Measurements from ENCODE around the gene BMERB1. TPM values are rescaled to one million over a fixed set of nuclear protein-coding genes. Genes with fewer than 3 reads are reported as not detected.
A peak's percentile ranks its signal among the peaks of the same experiment; 100 is the strongest.

BMERB1 gene
- total and polyA plus RNA-seq, 9 of the 15 experiments (the other 6 are each of a cell fraction or from before 2014, with no cell fraction given): 0.29 to 2.9 (median 0.94) TPM

DNA sequence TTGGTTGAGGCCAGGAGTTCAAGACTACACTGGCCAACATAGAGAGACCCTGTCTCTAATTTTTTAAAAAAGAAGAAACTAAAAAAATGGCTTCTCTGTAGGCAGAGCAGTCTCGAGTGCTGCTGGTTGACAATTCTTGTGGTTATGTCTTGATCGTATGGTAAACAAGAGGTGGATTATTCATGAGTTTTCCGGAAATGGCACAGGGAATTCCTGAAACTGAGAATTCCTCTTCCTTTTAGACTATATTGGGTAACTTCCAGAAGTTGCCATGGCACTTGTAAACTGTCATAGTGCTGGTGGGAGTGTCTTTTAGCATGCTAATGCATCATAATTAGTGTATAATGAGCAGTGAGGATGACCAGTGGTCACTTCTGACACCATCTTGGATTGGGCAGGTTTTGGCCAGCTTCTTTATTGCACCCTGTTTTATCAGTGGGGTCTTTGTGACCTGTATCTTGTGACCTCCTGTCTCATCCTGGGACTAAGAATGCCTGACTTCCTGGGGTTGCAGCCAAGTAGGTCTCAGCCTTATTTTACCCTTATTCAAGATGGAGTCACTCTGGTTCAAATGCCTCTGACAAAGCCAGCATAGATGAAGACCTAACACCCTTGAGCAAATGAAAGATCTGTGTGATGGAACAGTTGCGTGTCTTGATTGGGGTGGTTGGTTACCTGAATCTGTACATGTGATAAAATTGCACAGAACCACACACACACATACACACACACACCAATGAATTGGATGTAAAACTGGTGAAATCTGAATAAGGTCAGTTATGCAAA, 30.2 kb downstream of the BMERB1 start (continued):
- TF ChIP-seq POU5F1 (IDR thresholded peaks at IDR 0.05; ENCODE audit: borderline replicate concordance, low read depth, low read length, partially characterized antibody) (no peak), NR2C1 (IDR thresholded peaks at IDR 0.05) (no peak), NR2C1 (tag; IDR thresholded peaks at IDR 0.05) (peak; percentile 16; the same call in 1 of the 2 replicates), ETS2 (tag; IDR thresholded peaks at IDR 0.05; ENCODE audit: borderline replicate concordance, poor library complexity, severe bottlenecking) (no peak), PTRF (tag; IDR thresholded peaks at IDR 0.05) (peak; percentile 55; the same call in 1 of the 2 replicates), ZNF584 (CRISPR knock-in tag; IDR thresholded peaks at IDR 0.05; ENCODE audit: low read depth) (peak; percentile 57; the same call in 1 of the 2 replicates), ZNF395 (CRISPR knock-in tag; IDR thresholded peaks at IDR 0.05) (peak; percentile 85), ZNF146 (CRISPR knock-in tag; IDR thresholded peaks at IDR 0.05; ENCODE audit: unreplicated experiment) (no peak), ZBTB5 (IDR thresholded peaks at IDR 0.05) (no peak), ID3 (CRISPR knock-in tag; IDR thresholded peaks at IDR 0.05) (no peak), ID3 (tag; IDR thresholded peaks at IDR 0.05) (peak; percentile 93), CREB3 (tag; conservative IDR thresholded peaks at IDR 0.05; ENCODE audit: low read depth) (0 out of 2 replicates have a peak, but pooled peaks have one; percentile 70), MEF2D (tag; conservative IDR thresholded peaks at IDR 0.05; ENCODE audit: low read depth) (peak; percentile 72), HNRNPH1 (optimal IDR thresholded peaks at IDR 0.05; ENCODE audit: low read depth, low read length) (no peak)
- TF ChIP-seq, protein P1, sequence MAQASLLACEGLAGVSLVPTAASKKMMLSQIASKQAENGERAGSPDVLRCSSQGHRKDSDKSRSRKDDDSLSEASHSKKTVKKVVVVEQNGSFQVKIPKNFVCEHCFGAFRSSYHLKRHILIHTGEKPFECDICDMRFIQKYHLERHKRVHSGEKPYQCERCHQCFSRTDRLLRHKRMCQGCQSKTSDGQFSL (CRISPR knock-in tag; IDR thresholded peaks at IDR 0.05): no peak
- TF ChIP-seq, protein P1 (tag; IDR thresholded peaks at IDR 0.05): peak in 1 of 2 experiments; percentile 61; a peak in 1 of 4 replicates
- TF ChIP-seq, protein P2, sequence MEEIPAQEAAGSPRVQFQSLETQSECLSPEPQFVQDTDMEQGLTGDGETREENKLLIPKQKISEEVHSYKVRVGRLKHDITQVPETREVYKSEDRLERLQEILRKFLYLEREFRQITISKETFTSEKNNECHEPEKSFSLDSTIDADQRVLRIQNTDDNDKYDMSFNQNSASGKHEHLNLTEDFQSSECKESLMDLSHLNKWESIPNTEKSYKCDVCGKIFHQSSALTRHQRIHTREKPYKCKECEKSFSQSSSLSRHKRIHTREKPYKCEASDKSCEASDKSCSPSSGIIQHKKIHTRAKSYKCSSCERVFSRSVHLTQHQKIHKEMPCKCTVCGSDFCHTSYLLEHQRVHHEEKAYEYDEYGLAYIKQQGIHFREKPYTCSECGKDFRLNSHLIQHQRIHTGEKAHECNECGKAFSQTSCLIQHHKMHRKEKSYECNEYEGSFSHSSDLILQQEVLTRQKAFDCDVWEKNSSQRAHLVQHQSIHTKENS (CRISPR knock-in tag; IDR thresholded peaks at IDR 0.05): no peak

Measured in K562 (cell line).